Activated effector memory CD4-positive, alpha-beta T cell treated with anti-CD3 and anti-CD28 coated beads, Interleukin-2, amount 50 U/mL, for 16 hours (primary cell): ENCODE data around the gene GTF3A.

Experiments
- DNase-seq: peaks from one replicate; pipeline ENCODE4 v3.0.0-alpha.2; 2020

GTF3A gene

DNA sequence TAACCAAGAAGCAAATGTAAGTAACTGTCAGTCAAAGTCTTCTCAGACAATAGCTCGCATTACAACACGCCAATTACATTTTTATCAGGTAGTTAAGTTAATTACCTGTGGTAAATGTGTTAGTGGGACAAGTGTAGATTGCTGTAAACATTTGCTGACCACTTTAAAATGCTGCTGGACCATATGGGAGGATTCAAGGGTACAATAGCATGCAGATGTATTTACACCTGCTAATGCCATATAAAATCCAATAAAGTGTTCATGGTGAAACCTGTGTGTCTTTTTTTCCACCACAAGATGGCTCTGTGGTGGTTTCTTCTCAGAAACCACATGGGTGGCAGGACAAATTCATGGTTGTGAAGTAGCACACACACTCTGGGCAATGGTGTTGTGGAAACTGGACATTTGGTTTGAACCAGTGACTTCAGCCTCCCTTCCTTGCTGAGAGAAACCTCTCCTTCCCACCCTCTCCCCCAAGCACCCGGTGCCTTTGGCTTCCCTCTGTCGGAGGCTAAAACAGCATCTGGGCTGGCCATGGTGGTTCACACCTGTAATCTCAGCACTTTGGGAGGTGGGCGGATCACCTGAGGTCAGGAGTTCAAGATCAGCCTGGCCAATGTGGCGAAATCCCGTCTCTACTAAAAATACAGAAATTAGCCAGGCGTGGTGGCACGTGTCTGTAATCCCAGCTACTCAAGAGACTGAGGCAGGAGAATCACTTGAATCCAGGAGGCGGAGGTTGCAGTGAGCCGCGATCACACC lies 18.1 kb upstream of the GTF3A start:
- DNase-seq, result peak; percentile 68

GRCh38 chr13:27408074-27408473 lies 16.3 kb upstream of the GTF3A start:
- no peak for DNase-seq

DNA sequence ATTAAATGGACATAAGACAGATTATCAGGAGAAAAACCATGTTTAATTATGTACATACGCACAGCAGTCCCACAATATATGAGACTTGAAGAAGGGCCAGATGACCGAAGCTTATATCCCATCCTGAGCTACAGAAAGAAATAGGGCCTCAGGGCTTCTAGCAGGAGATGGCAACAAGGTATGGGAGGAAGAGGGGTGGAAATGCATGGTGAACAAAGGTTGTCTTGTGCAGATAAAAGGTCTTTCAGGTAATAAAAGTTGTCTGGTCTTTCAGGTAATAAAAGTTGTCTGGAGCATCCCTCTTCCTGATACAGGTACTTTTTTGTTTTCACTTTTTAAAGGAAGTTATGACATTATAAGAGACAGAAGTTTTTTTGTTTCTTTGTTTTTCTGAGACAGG lies 15.4 kb upstream of the GTF3A start:
- DNase-seq, result no peak

GRCh38 chr13:27411341-27411740 lies 13.1 kb upstream of the GTF3A start:
- DNase-seq, result no peak

DNA sequence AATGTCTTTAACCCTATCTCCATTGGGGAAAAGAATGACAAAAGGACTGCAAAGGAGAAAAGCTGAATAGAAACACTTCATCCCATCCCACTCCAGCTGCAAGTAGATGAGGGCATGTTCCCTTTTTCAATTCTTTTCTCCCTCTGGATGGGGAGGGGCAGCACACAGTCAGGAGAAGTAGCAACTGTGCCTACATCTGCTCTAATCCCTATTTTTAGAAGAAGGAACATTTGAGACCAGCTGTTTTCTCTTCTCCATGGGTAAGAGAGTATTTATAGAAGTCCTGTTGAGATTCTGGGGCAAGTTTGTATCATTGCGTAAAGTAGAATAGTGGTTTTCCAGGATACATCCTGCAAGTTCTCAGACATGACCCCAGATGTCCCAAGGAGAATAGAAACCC lies 9.3 kb upstream of the GTF3A start:
- no peak for DNase-seq

GRCh38 chr13:27419328-27419727 lies 5.1 kb upstream of the GTF3A start:
- no peak for DNase-seq

GRCh38 chr13:27421101-27421871 lies 3.1 kb upstream of the GTF3A start:
- DNase-seq, result no peak

DNA sequence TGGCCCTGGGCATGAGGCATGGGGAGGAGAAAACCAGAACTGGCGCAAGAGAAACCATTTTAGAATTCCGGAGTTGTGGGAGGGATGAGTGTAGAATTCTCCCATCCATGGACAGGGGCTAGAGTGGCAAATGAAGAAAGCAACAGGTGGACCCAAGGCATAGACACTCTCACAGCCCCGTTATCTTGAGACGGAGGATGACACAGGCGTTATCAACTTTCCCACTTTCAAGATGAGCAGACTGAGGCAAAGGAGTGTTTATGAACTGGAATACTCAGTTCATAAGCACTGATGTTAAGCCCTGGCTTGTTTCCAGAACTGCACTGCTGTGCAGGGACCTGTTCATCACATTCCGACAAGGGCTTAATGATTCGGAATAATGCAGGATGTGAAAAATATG lies 1.1 kb upstream of the GTF3A start:
- DNase-seq, result no peak

GRCh38 chr13:27425158-27425917 lies 919 bp downstream of the GTF3A start:
- DNase-seq, result peak; percentile 67

GRCh38 chr13:27425918-27426630 lies 1.7 kb downstream of the GTF3A start:
- peak; percentile 91 for DNase-seq

DNA sequence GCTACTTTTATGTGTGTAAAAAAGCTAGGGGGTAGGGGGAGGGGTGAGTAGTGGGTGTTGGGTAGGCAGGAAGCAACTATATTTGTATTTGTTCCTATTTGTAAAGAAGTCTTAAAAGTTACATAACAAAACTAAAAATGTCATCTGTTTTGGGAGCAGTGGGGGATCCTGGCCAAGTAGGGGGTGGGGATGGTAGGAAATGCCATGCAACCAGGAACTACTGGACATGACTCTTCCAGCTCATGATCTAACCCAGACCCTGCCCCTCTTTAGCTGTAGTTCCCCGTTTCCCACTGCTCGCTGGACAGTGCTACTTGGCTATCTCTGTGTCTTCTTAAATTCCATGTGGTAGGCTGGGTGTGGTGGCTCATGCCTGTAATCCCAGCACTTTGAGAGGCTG lies 3.2 kb downstream of the GTF3A start:
- no peak for DNase-seq

DNA sequence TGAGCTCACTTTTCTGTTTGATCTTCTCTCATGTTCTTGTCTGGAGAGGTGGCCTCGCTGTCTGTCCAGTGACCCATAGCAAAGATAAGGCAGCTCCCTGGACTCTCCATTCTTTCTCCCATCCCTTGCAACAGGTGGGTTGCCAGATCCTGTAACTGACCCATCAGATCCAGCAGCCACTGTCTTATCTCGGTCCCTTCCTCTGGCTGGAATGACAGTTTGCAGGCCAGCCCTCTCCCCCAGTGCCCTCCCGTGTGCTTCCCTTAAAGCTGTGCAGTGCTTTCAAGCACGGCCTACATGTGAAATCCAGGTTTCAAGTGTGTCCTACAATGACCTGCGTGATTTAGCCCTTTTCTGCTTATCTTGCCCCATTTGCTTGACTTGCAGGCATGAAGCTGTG lies 3.7 kb downstream of the GTF3A start:
- DNase-seq, result no peak

DNA sequence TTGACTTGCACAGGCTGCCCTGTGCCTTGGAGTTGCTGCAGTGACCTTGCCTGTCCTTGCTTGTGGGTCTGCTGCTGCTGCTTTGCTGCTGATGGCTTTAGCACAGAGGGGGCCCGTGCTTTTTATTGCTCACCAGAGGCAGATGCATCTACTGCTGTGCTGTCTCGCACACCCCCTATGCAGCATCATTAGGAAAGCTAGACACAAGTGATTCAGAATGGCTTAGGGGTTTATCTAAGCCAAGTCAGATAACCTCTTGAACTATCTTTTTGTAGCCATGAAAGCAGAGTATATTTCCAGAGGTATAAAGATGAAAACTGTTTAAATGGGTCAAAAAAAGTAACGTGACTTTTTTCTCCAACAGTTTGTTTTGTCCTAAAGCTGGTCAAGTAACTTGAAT lies 7.8 kb downstream of the GTF3A start:
- no peak for DNase-seq

DNA sequence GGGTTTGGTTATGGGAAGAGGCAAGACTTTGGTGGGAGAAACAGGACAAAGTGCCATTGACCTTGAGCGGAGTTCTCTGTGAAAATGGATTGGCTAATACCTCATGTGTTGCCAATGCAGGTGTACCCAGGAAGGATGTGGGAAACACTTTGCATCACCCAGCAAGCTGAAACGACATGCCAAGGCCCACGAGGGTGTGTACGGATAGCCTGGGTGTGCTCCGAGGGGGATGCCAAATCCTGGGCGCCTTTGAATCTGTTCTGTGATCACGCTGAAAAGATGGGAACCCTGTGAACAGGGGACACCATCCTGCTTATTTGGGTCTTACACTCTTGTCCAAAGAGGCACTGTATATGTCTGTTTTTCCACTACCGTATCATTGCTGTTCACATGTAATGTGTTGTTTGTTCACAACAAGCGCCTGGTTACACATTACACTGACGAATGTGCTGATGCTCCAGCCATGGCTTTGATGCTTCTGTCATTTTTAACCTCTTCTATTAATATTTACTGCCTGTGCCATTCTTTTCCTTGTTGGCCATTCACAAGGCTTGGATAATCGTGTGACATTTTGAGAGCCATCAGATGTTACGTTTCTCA lies 8.3 kb downstream of the GTF3A start:
- DNase-seq, result no peak

GRCh38 chr13:27437126-27437525 lies 12.7 kb downstream of the GTF3A start:
- no peak for DNase-seq

DNA sequence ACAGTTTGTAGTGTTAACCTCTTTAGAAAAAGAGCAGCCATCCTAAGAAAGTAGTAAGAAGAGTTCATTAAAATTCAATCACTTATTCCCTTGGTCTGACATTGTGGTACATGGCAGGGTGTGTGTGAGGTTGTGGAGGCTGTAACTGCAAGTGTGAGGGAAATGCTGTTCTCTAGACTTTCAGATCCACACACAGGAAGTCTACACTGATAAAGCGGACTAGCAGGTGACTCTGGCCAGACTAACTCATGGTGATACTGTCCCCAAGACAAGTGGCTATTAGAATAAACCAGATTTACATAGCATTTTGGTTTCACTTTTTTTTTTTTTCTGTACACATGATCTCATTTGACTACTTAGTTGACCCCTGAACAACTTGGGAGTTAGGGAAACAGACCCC lies 16.0 kb downstream of the GTF3A start:
- DNase-seq, result no peak

GRCh38 chr13:27442071-27442647 lies 17.7 kb downstream of the GTF3A start:
- DNase-seq, result peak; percentile 71

- no peak for DNase-seq
Observed at GRCh38 chr13:27442797-27443196, 18.4 kb downstream of the GTF3A start.

DNA sequence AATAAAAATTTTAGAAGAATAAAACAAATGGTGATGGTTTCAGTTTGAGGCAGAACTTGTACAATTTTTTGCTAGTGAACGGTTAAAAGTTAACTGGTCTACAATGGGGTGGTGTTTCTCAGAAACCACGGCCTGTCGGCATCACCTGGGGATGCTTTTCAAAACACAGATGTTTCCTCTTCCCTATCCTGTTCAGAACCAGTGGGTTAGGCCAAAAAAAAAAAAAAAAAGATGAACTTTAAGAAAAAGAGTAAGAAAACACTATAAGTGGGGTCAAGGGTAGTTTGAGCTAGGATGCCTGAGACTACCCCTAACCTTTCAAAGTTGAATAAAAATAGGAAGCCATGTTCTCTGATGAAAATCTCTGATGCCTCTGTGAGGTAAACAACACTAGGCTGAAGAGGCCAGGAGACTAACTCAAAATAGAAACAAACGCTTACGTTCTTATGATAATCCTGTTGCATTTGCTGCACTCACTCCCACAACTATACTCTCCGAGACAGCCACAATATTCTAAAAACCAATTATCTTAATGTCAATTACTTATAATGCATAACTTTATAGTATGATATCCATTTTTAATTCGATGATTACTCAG lies 22.7 kb downstream of the GTF3A start:
- DNase-seq, result no peak

DNA sequence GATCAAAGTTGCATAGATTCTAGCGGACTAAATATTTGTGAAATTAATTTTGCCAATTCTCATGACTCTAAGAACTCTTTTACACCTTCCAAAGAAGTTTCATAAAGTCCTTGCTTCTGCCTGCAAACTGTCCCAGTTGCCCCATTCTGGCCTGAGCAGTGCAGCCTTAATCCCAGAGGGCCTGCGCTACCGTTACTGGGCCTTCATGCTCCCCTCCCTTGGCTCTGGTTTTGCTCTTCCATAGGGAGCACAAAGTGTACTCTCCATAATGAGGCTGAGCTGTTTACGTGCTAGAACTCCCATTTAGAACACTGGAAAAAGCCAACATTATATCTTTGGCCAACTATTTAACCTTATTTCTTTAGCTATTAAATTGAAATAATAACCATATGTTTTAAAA lies 23.9 kb downstream of the GTF3A start:
- DNase-seq, result no peak

GRCh38 chr13:27449081-27449603 lies 24.7 kb downstream of the GTF3A start:
- no peak for DNase-seq
